Mesodermal cell (in vitro differentiated cells): Measurements from ENCODE around the gene INIP.

Experiments
- H3K27ac ChIP-seq: 2 replicates; pipeline ENCODE4 v1.7.0; 2013; ENCODE audit warnings: mild to moderate bottlenecking, low read depth, low read length, moderate library complexity; ENCODE audit not compliant: severe bottlenecking
- H3K36me3 ChIP-seq: 2 replicates; pipeline ENCODE4 v1.7.1; 2013; ENCODE audit warnings: mild to moderate bottlenecking, low read length, moderate library complexity; ENCODE audit not compliant: control insufficient read depth, insufficient read depth
- H3K4me1 ChIP-seq: one replicate; pipeline ENCODE4 v1.7.1; 2013; ENCODE audit warnings: mild to moderate bottlenecking, low read length; ENCODE audit not compliant: insufficient read depth, control insufficient read depth, poor library complexity, severe bottlenecking
- H3K4me3 ChIP-seq: 2 replicates; pipeline ENCODE4 v1.7.0; 2013; ENCODE audit warnings: low read length, control low read depth, mild to moderate bottlenecking; ENCODE audit not compliant: insufficient read depth, poor library complexity, severe bottlenecking; ENCODE audit errors: extremely low read depth
- H3K9me3 ChIP-seq: 2 replicates; pipeline ENCODE4 v1.7.1; 2013; ENCODE audit warnings: mild to moderate bottlenecking, low read length, moderate library complexity; ENCODE audit not compliant: control insufficient read depth
- WGBS, 2 experiments: methylation state at CpG; one replicate each; pipeline ENCODE4 v1.1.5; 2013; ENCODE audit warnings: missing lambda C conversion rate in 2 of 2; ENCODE audit not compliant: insufficient coverage in 2 of 2; 5-methylcytosine and 5-hydroxymethylcytosine counted together

Gene INIP

DNA sequence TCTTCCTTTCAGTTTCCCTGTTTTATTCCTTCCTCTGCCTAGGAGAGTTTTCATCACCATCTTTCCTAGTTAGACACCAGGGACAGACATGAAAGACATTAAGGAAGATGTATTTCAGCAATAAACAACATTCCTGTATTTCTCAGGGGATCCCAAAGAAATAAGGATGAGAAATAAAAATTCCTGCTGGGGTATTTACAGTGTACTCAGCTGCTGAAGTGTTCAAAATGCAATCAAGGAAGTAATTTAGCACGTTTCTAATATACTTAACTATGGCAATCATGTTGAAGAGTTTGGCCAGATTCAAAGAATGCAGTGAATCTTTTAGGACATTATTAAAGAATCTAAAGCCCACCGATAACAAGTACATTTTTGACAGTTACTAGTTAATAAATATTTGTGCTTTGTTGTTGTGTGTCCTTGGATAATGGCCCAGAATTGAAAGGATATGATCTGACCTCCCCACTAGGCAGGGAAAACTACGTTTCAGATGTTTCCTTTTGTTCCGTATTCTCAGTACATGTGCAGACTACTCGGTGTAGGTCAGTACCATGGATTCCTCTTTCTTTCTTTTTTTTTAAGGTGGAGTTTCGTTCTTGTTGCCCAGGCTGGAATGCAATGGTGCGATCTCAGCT, 46.8 kb downstream of the INIP start:
- whole genome bisulfite sequencing, 2 experiments: 83 to 92% methylated on average over 1 to 3 of the region's 7 CpGs
- H3K9me3 ChIP-seq: no peaks in the 10 kb centered on the region
- H3K4me3 ChIP-seq: no peak overlapping the region
- no peaks in the 10 kb centered on the region for H3K4me1 ChIP-seq
- no peak overlapping the region for H3K27ac ChIP-seq
- H3K36me3 ChIP-seq: no peaks in the 10 kb centered on the region

- Histone ChIP-seq H3K27ac (no peak overlapping the region), H3K9me3 (no peaks in the 10 kb centered on the region), H3K4me3 (no peak overlapping the region), H3K36me3 (no peaks in the 10 kb centered on the region), H3K4me1 (no peaks in the 10 kb centered on the region)
- WGBS, 2 experiments: no CpG with 5 or more reads among the region's 2 CpGs
Measured at GRCh38 chr9:112669326-112669725, 48.6 kb downstream of the INIP start.

DNA sequence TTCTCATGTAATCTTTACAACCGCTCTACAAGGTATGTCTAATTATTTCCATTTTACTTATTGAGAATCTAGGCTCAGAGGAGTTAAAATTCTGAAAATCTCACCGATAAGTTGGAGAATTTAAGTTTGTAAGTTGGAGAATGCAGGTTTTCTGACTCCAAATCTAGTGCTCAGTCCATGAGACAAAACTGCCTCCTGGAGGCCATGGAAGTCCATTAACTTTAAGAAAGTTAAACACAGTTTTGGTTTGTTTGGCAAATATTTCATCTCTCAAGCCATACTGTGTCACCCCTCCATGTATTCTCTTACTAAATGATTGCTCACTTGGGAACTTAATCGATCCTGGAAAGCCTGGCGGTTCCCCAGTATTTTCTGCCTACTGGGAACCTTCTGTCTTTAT, 52.6 kb downstream of the INIP start:
- H3K4me1 ChIP-seq: no peaks in the 10 kb centered on the region
- no peaks in the 10 kb centered on the region for H3K9me3 ChIP-seq
- WGBS, 2 experiments: 94 to 100% methylated on average over 1 to 2 of the region's 4 CpGs
- H3K27ac ChIP-seq: no peak overlapping the region
- H3K4me3 ChIP-seq: no peak overlapping the region
- H3K36me3 ChIP-seq: peaks cover 3% of the 10 kb centered on the region

DNA sequence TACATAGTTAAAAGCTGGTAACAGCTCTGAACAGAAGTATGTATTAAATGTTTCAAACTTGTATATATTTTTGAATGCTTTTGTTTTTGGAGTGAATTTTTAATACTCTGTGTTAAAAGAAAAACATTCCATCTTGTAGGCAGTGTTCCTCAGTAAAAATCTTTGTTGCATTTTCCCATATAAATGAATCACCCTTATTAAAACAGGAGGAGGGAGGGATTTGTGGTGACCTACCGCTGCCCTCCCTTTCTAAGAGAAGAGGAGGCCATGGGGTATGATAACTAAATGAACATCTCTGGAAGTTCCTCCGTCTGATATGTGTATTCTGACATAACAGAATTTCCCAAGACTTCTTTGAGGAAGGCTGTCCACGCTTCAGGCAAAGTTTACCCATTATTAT, 53.4 kb downstream of the INIP start:
- H3K4me1 ChIP-seq: no peaks in the 10 kb centered on the region
- no peak overlapping the region for H3K4me3 ChIP-seq
- H3K36me3 ChIP-seq: peaks cover 9% of the 10 kb centered on the region
- H3K9me3 ChIP-seq: no peaks in the 10 kb centered on the region
- WGBS, 2 experiments: no CpG with 5 or more reads among the region's 3 CpGs
- no peak overlapping the region for H3K27ac ChIP-seq

DNA sequence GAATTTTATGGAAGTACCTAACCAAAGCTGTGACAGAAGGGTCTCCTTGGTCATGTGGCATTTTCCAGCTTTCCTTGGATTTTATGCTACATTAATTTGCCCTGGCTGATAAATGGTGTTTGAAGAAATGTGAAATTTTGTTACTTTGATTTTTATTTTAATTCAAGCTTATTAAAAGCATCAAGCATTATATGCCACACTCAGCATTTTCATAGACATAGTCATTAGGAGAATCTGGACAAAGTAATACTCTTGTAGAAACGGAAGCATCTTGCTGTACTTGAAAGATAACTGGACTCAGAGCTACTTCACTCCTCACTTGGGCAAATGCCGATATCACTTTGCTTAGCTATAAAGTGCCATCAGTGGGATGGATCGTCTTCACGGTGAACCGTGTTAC, 54.2 kb downstream of the INIP start:
- Histone ChIP-seq H3K27ac (no peak overlapping the region), H3K9me3 (no peaks in the 10 kb centered on the region), H3K36me3 (peaks cover 12% of the 10 kb centered on the region), H3K4me3 (no peak overlapping the region), H3K4me1 (no peaks in the 10 kb centered on the region)
- WGBS, 2 experiments: 94 to 98% methylated on average over 2 to 5 of the region's 5 CpGs

GRCh38 chr9:112659906-112660305, 58.0 kb downstream of the INIP start:
- Histone ChIP-seq H3K4me3 (no peak overlapping the region), H3K9me3 (no peaks in the 10 kb centered on the region), H3K4me1 (peaks cover 7% of the 10 kb centered on the region), H3K36me3 (peaks cover 12% of the 10 kb centered on the region), H3K27ac (no peak overlapping the region)
- 97 to 98% methylated on average over 8 of the region's 12 CpGs for WGBS, 2 experiments

DNA sequence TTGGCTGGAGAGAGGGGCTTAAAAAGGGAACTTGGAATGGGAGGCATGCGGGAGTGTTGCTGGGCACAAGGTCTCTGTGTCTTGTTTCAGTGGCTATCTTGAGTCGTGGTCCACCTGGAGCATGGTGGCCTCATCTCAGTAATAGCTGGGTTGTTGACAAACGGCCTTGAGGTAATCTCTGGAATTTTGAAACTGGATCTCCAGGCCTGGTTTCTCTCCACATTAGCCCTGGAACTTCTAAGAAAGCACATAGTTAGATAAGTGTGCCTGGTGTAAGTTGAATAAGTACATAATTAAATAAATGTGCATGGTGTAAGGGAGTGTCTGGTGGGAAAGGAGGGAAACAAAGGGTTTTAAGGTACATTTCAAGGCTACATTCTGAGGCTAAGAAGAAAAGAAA, 62.2 kb downstream of the INIP start:
- H3K36me3 ChIP-seq: peaks cover 12% of the 10 kb centered on the region
- 72 to 85% methylated on average over 3 of the region's 3 CpGs for WGBS, 2 experiments

GRCh38 chr9:112654282-112654681, 63.6 kb downstream of the INIP start:
- Histone ChIP-seq H3K36me3 (peaks cover under 1% of the 10 kb centered on the region), H3K27ac (peak overlapping the region; percentile 72), H3K4me3 (no peak overlapping the region), H3K9me3 (peaks cover 4% of the 10 kb centered on the region), H3K4me1 (peaks cover 21% of the 10 kb centered on the region)
- WGBS, 2 experiments: 67 to 71% methylated on average over 4 of the region's 5 CpGs

More for the DNA sequence above, 62.2 kb downstream of the INIP start:
- Histone ChIP-seq H3K4me3 (no peak overlapping the region), H3K27ac (peak overlapping the region; percentile 59), H3K9me3 (no peaks in the 10 kb centered on the region), H3K4me1 (peaks cover 21% of the 10 kb centered on the region)

DNA sequence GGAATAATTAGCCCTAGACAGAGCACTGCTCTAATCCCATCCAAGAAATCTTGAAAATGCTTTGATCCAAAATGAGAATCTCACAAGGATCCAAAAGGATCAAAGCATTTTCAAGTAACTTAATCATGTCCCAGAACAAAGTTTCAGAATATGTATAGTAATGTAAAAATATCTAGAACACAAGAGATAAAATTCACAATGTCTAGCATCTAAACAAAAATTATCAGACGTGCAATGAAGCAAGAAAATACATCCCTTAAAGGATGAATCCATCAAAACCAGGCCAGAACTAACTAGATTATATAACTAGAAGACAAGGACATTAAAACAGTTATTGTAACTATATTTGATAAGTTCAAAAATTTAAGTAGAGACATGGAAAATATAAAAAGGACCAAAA, 69.3 kb downstream of the INIP start:
- Histone ChIP-seq H3K36me3 (peaks cover 23% of the 10 kb centered on the region), H3K4me1 (peaks cover 5% of the 10 kb centered on the region), H3K9me3 (peaks cover 12% of the 10 kb centered on the region), H3K4me3 (no peak overlapping the region), H3K27ac (no peak overlapping the region)
- WGBS, 2 experiments: no CpG with 5 or more reads among the region's 1 CpG

DNA sequence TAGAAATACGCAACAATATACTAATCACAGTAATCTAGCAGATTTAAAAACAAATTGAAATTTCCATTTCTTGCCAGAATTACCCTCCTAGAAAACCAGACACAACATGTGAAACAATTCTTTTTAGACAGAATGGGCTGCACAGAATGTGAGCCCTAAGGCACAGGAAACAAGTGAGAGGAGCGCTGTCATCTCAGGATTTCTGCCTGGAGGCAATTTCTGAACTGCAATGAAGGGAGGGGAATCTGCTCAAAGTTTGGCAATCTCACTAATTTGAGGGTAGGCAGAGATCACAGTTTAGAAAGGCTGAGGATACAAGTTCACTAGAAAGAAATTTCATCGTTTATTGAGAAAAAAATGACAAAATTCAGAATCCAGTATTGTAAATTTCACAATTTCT, 70.3 kb downstream of the INIP start:
- WGBS, 2 experiments: 100% methylated on average over 1 to 2 of the region's 3 CpGs
- no peak overlapping the region for H3K27ac ChIP-seq
- peaks cover 12% of the 10 kb centered on the region for H3K9me3 ChIP-seq
- no peak overlapping the region for H3K4me3 ChIP-seq
- no peaks in the 10 kb centered on the region for H3K4me1 ChIP-seq
- H3K36me3 ChIP-seq: peaks cover 23% of the 10 kb centered on the region

GRCh38 chr9:112642126-112642525, 75.8 kb downstream of the INIP start:
- 91 to 100% methylated on average over 1 of the region's 3 CpGs for WGBS, 2 experiments
- peaks cover 11% of the 10 kb centered on the region for H3K36me3 ChIP-seq
- H3K4me1 ChIP-seq: no peaks in the 10 kb centered on the region
- no peak overlapping the region for H3K27ac ChIP-seq
- H3K4me3 ChIP-seq: no peak overlapping the region
- peaks cover 15% of the 10 kb centered on the region for H3K9me3 ChIP-seq
